ENCODE results near the gene MAK. TPM values are rescaled to one million over a fixed set of nuclear protein-coding genes. Genes with fewer than 3 reads are reported as not detected.
"Not testable (repeated sequence)": the region's sequence is repeated elsewhere in the genome, so short reads cannot be mapped to it uniquely, and the experiment has no call there.

Gene MAK
- total RNA-seq, 4 donors from 2014 or later = 0.59 to 0.90 TPM; not detected in 2

GRCh38 chr6:10722570-10722819, 115.8 kb downstream of the MAK start:
- Histone ChIP-seq H3K4me3 (peak overlapping the region; percentile 27 to 82 (median 64)), H3K27ac (peak overlapping the region; percentile 47 to 91 (median 88)), H3K4me1 (peaks cover 0 to 52% (median 11%) of the 10 kb centered on the region in 4 donors), H3K27me3 (no peaks in the 10 kb centered on the region), H3K9me3 (no peaks in the 10 kb centered on the region), H3K36me3 (peaks cover 0 to 28% (median 0%) of the 10 kb centered on the region in 3 donors)
- TF ChIP-seq POLR2A (IDR thresholded peaks at IDR 0.05) = no peak
- no peak for DNase-seq (ENCODE audit: low spot score in 2 of 2)
- 1 to 2% methylated on average over 6 of the region's 6 CpGs for WGBS, 2 donors

- WGBS, 2 donors = 62 to 63% methylated on average over 11 of the region's 11 CpGs
- TF ChIP-seq POLR2A (IDR thresholded peaks at IDR 0.05) (no peak), EP300 (IDR thresholded peaks at IDR 0.05) (no peak), CTCF (IDR thresholded peaks at IDR 0.05) (no peak)
- peaks cover 0 to 24% (median 0%) of the 10 kb centered on the region in 3 donors for H3K36me3 ChIP-seq
- no peak for DNase-seq (ENCODE audit: low spot score in 2 of 2)
- H3K27me3 ChIP-seq = no peaks in the 10 kb centered on the region
- H3K9me3 ChIP-seq = no peaks in the 10 kb centered on the region
- H3K4me1 ChIP-seq = peaks cover 0 to 52% (median 11%) of the 10 kb centered on the region in 4 donors
- H3K4me3 ChIP-seq = peak overlapping the region; percentile 27 to 82 (median 64)
- H3K27ac ChIP-seq = peak overlapping the region; percentile 47 to 91 (median 88)
Measured at GRCh38 chr6:10721850-10722569, 116.3 kb downstream of the MAK start.

- H3K9me3 ChIP-seq; DNase-seq (ENCODE audit: low spot score in 2 of 2); H3K27me3 ChIP-seq: not testable (repeated sequence)
- Histone ChIP-seq H3K4me1 (peaks cover 0 to 49% (median 11%) of the 10 kb centered on the region in 4 donors), H3K4me3 (peak overlapping the region in 3 of 4 donors; percentile 39 to 63 (median 47)), H3K27ac (peak overlapping the region; percentile 66 to 85 (median 74)), H3K36me3 (peaks cover 0 to 16% (median 0%) of the 10 kb centered on the region in 3 donors)
- WGBS, 2 donors = 80 to 81% methylated on average over 16 of the region's 17 CpGs
Measured at GRCh38 chr6:10720960-10721849, 117.1 kb downstream of the MAK start.

GRCh38 chr6:10720265-10720959, 117.9 kb downstream of the MAK start:
- Histone ChIP-seq H3K27me3 (no peaks in the 10 kb centered on the region), H3K36me3 (peaks cover 0 to 8% (median 0%) of the 10 kb centered on the region in 3 donors), H3K9me3 (no peaks in the 10 kb centered on the region), H3K4me3 (peak overlapping the region; percentile 39 to 63 (median 44)), H3K27ac (peak overlapping the region; percentile 66 to 85 (median 74)), H3K4me1 (peaks cover 0 to 41% (median 11%) of the 10 kb centered on the region in 4 donors)
- DNase-seq (ENCODE audit: low spot score in 2 of 2) = no peak
- WGBS, 2 donors = 73 to 76% methylated on average over 31 to 42 of the region's 49 CpGs
- no peak for TF ChIP-seq POLR2A (IDR thresholded peaks at IDR 0.05)
- TF ChIP-seq CTCF (IDR thresholded peaks at IDR 0.05) = no peak
- TF ChIP-seq EP300 (IDR thresholded peaks at IDR 0.05) = peak in 1 of 2 donors; percentile 16

- DNase-seq (ENCODE audit: low spot score in 2 of 2) = no peak
- H3K9me3 ChIP-seq = no peaks in the 10 kb centered on the region
- H3K27ac ChIP-seq = peak overlapping the region; percentile 66 to 85 (median 74)
- H3K36me3 ChIP-seq = peaks cover 0 to 4% (median 0%) of the 10 kb centered on the region in 3 donors
- H3K4me3 ChIP-seq = peak overlapping the region; percentile 39 to 63 (median 44)
- no peak for TF ChIP-seq CTCF (IDR thresholded peaks at IDR 0.05)
- no peak for TF ChIP-seq EP300 (IDR thresholded peaks at IDR 0.05)
- TF ChIP-seq POLR2A (IDR thresholded peaks at IDR 0.05) = no peak
- H3K27me3 ChIP-seq = no peaks in the 10 kb centered on the region
- WGBS, 2 donors = 69 to 70% methylated on average over 20 of the region's 21 CpGs
- H3K4me1 ChIP-seq = peaks cover 0 to 36% (median 9%) of the 10 kb centered on the region in 4 donors
Measured at GRCh38 chr6:10719964-10720264, 118.4 kb downstream of the MAK start.

Measured in tibial nerve (tissue), 4 donors.